Measurements from ENCODE around the gene ANO6.

DNA sequence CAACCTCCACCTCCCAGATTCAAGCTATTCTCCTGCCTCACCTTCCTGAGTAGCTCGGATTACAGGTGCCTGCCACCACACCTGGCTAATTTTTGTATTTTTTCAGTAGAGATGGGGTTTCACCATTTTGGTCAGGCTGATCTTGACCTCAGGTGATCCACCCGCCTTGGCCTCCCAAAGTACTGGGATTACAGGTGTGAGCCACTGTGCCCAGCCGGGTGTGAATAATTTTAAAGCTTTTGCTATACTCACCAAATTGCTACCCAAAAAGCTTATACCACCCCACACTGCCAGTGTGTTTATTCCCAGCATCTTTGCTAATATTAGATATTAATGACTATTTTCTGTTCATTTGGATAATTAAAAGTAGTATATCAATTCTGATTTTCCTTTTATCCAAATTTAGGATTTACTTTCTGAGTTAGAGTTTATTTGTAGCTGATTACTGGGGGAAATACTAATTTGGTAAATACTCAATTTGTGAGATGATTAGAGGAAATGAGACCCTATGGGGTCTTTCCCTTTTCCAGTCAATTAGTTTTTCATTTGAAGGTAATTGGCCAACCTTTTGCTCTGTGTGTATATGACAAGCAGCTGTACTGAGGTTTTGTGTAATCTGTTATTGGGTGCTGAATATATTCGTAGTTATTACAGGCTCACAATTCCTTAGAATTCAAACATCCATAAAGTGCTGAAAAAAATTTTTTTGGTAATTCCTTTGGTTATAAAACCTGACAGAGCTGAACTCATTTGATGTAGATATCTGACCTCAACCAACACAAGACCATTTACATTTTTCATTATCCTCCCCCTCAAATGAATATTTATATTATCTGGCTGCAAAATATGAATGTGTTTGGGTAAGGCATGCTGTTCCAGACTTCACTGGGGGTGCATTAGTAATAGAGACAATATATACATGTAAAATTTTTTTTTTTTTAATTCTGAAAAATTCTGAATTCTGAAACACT, 73.6 kb downstream of the ANO6 start:
- TF ChIP-seq, protein P1, sequence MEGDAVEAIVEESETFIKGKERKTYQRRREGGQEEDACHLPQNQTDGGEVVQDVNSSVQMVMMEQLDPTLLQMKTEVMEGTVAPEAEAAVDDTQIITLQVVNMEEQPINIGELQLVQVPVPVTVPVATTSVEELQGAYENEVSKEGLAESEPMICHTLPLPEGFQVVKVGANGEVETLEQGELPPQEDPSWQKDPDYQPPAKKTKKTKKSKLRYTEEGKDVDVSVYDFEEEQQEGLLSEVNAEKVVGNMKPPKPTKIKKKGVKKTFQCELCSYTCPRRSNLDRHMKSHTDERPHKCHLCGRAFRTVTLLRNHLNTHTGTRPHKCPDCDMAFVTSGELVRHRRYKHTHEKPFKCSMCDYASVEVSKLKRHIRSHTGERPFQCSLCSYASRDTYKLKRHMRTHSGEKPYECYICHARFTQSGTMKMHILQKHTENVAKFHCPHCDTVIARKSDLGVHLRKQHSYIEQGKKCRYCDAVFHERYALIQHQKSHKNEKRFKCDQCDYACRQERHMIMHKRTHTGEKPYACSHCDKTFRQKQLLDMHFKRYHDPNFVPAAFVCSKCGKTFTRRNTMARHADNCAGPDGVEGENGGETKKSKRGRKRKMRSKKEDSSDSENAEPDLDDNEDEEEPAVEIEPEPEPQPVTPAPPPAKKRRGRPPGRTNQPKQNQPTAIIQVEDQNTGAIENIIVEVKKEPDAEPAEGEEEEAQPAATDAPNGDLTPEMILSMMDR (IDR thresholded peaks at IDR 0.05): no peak
- TF ChIP-seq POLR2A (IDR thresholded peaks at IDR 0.05): no peak
